Caco-2 (cell line): ENCODE data around the gene LRRFIP1. TPM values are rescaled to one million over a fixed set of nuclear protein-coding genes. Genes with fewer than 3 reads are reported as not detected.
A peak's percentile ranks its signal among the peaks of the same experiment; 100 is the strongest.

Experiments used
- BruUV-seq: library from RNA; stranded (reverse); fragments of 400-500 nt; replicated peaks from 2 replicates; lab custom pipeline; 2021; lab: Mats Ljungman, UMichigan
- CTCF ChIA-PET: fragments of 300-600 bp; sonication (Branson Sonifier 250); formaldehyde crosslinking; loops from one replicate; lab custom pipeline; 2022; ENCODE audit warnings: antibody characterized with exemption; lab: Charles Lee
- POLR2A ChIA-PET: fragments of 300-600 bp; sonication (Branson Sonifier 250); formaldehyde crosslinking; loops from one replicate; lab custom pipeline; 2022; ENCODE audit warnings: antibody characterized with exemption; lab: Charles Lee
- DNase-seq, 2 experiments: peaks; one replicate each; pipeline versions ENCODE4 v3.0.0 to v3.0.0-alpha.2; 2020 to 2022
- H3K27me3 ChIP-seq: replicated peaks from 2 replicates; pipeline ENCODE4 v1.6.0; 2011; ENCODE audit warnings: low read length; ENCODE audit not compliant: control insufficient read depth, insufficient read depth
- H3K36me3 ChIP-seq: 2 replicates; pipeline ENCODE4 v1.5.1; 2011; ENCODE audit warnings: low read length; ENCODE audit not compliant: control insufficient read depth, insufficient read depth
- H3K4me1 ChIP-seq: fragments of 250-450 bp; sonication (Bioruptor Pico); 2 replicates; pipeline ENCODE4 v1.5.1; 2020; ENCODE audit warnings: mild to moderate bottlenecking
- H3K4me3 ChIP-seq: 2 replicates; pipeline ENCODE4 v1.5.1; 2011; ENCODE audit warnings: low read depth, mild to moderate bottlenecking, control low read depth, low read length
- H3K9me3 ChIP-seq: fragments of 250-450 bp; sonication (Bioruptor Pico); 2 replicates; pipeline ENCODE4 v1.5.1; 2020; ENCODE audit warnings: mild to moderate bottlenecking, moderate library complexity
- H3K27ac Mint-ChIP-seq: one replicate; pipeline ENCODE4 v1.8.0; 2022; ENCODE audit warnings: mixed read lengths; ENCODE audit not compliant: unreplicated experiment
- H3K27me3 Mint-ChIP-seq: one replicate; pipeline ENCODE4 v1.8.0; 2022; ENCODE audit warnings: mixed read lengths; ENCODE audit not compliant: insufficient read depth, unreplicated experiment
- H3K36me3 Mint-ChIP-seq: one replicate; pipeline ENCODE4 v1.8.0; 2022; ENCODE audit warnings: mild to moderate bottlenecking, mixed read lengths; ENCODE audit not compliant: insufficient read depth, unreplicated experiment
- H3K4me1 Mint-ChIP-seq: one replicate; pipeline ENCODE4 v1.8.0; 2022; ENCODE audit warnings: low read depth, mixed read lengths; ENCODE audit not compliant: unreplicated experiment
- H3K4me3 Mint-ChIP-seq: one replicate; pipeline ENCODE4 v1.8.0; 2022; ENCODE audit warnings: mild to moderate bottlenecking, moderate library complexity, mixed read lengths; ENCODE audit not compliant: unreplicated experiment
- H3K9me3 Mint-ChIP-seq: one replicate; pipeline ENCODE4 v1.8.0; 2022; ENCODE audit warnings: mixed read lengths; ENCODE audit not compliant: unreplicated experiment
- intact Hi-C: fragments of 100-400 bp; cut with micrococcal nuclease; formaldehyde crosslinking; loops from one replicate; pipeline ENCODE4 v1.10.0; 2022; ENCODE audit not compliant: unreplicated experiment
- total RNA-seq: library from RNA; stranded (reverse); gene quantifications from 2 replicates; pipeline ENCODE4 v1.2.3, GENCODE V29; 2022
- TF ChIP-seq, protein P1 (sequence below), 2 experiments: fragments of 200-600 bp in 1 of 2; IDR thresholded peaks; 1 replicate in 1 of 2; 2 replicates in 1 of 2; pipeline versions ENCODE4 v1.5.1 to v1.8.0; 2011 to 2022; ENCODE audit warnings: antibody characterized with exemption in 1 of 2, control low read depth in 1 of 2, inconsistent platforms in 1 of 2, low read depth in 1 of 2, low read length in 1 of 2, mild to moderate bottlenecking in 1 of 2, moderate library complexity in 1 of 2; ENCODE audit not compliant: insufficient read depth in 1 of 2, severe bottlenecking in 1 of 2, unreplicated experiment in 1 of 2

LRRFIP1 gene
- total RNA-seq, 1 experiment from 2014 or later, result 37.1 TPM

DNA sequence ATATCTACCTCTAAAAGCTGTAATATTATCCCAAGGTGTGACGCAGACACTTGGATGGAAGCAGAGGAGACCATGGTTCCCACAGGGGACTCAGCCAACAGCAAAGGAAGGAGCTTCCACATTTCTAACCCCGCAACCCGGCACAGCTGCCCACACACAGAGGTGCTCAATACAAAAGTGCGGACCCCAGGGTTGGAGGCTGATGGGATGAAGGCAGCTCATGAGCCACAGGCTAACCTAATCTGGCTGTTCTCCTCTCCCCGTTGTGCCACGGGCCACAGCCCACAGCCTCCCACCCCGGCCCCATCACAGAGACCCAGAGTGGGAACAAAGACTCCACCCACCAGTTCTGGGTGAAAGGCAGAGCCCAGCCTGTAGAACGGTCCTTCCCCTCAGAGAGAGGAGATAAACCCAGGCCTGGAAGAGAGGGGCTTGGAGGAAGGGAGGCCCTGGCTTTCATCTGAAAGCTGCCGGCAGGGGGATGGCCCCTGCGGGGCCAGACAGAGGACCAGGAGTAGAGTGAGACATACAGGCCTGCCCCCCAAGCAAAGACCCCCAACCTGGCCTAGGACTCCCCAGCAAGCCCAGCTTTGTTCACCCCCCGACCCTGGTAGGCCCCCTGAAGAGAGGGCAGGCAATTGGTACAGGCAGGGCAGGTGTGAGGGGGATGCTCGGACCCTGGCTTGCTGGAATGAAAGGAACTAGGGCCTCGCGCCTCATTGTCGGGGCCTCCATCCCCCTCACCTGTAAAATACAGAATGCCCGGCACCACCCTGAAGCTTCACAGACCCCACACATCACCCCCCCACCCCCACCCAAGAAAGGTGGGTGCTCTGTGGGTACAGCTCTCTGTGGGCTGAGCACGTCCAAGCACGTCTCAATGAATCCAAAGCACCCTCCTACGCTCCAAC, 43.7 kb upstream of the LRRFIP1 start:
- no peaks in the 10 kb centered on the region for H3K27me3 Mint-ChIP-seq
- no peaks in the 10 kb centered on the region for H3K4me1 Mint-ChIP-seq
- BruUV-seq, result no TSS peak
- Histone ChIP-seq H3K4me1 (no peaks in the 10 kb centered on the region), H3K9me3 (no peaks in the 10 kb centered on the region), H3K36me3 (no peaks in the 10 kb centered on the region), H3K27me3 (no peaks in the 10 kb centered on the region), H3K4me3 (no peak overlapping the region)
- DNase-seq, result no peak
- TF ChIP-seq, protein P1, sequence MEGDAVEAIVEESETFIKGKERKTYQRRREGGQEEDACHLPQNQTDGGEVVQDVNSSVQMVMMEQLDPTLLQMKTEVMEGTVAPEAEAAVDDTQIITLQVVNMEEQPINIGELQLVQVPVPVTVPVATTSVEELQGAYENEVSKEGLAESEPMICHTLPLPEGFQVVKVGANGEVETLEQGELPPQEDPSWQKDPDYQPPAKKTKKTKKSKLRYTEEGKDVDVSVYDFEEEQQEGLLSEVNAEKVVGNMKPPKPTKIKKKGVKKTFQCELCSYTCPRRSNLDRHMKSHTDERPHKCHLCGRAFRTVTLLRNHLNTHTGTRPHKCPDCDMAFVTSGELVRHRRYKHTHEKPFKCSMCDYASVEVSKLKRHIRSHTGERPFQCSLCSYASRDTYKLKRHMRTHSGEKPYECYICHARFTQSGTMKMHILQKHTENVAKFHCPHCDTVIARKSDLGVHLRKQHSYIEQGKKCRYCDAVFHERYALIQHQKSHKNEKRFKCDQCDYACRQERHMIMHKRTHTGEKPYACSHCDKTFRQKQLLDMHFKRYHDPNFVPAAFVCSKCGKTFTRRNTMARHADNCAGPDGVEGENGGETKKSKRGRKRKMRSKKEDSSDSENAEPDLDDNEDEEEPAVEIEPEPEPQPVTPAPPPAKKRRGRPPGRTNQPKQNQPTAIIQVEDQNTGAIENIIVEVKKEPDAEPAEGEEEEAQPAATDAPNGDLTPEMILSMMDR (IDR thresholded peaks at IDR 0.05; ENCODE audit: insufficient read depth in 1 of 2, low read depth in 1 of 2, low read length in 1 of 2, severe bottlenecking in 1 of 2, unreplicated experiment in 1 of 2), result no peak
- no peak overlapping the region for H3K4me3 Mint-ChIP-seq
- H3K36me3 Mint-ChIP-seq, result peaks cover 26% of the 10 kb centered on the region
- intact Hi-C loops, result no loop called here
- CTCF ChIA-PET, result interaction anchor here (0.6 kb wide), 1 partner anchor 205 kb away, joined by 5 read pairs; no protein-coding TSS in a partner anchor
- POLR2A ChIA-PET, result no interaction called here
- no peaks in the 10 kb centered on the region for H3K9me3 Mint-ChIP-seq
- H3K27ac Mint-ChIP-seq, result no peak overlapping the region

DNA sequence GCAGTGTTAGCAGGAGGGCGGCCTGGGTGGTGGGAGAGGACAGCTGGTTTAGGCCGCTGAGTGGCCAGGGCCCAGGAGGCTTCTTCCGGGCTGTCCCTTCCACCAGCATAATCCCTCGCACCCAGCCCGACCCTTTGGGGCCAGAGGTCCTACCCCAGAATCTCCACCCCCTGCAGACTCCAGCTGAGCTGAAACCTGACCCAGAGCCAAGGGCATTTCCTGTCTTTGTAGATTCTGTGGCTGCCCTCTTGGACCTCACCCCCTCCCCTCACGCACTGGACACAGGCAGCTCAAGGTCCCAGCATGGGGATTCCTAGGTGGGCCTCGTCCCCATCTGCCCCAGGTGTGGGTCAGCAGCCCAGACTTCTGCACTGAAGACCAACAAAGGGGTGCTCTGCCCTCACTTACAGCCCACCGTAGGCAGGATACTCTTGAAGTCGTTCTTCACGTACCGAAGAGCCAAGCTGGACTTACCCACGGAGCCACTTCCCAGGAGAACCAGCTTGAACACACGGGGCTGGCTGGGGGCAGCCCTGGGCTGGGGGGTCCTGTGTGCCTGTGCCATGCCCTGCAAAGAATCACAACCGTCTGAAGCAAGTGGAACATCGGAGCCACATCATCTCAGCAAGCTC, 41.7 kb upstream of the LRRFIP1 start:
- H3K36me3 Mint-ChIP-seq, result peaks cover 26% of the 10 kb centered on the region
- Histone ChIP-seq H3K9me3 (no peaks in the 10 kb centered on the region), H3K4me1 (no peaks in the 10 kb centered on the region), H3K4me3 (no peak overlapping the region), H3K36me3 (no peaks in the 10 kb centered on the region), H3K27me3 (no peaks in the 10 kb centered on the region)
- BruUV-seq, result no TSS peak
- intact Hi-C loops, result no loop called here
- H3K4me3 Mint-ChIP-seq, result no peak overlapping the region
- CTCF ChIA-PET, result interaction anchor here (1.3 kb wide), 1 partner anchor 14 kb away, joined by 3 read pairs; no protein-coding TSS in a partner anchor
- H3K27ac Mint-ChIP-seq, result no peak overlapping the region
- TF ChIP-seq, protein P1 (IDR thresholded peaks at IDR 0.05; ENCODE audit: insufficient read depth in 1 of 2, low read depth in 1 of 2, low read length in 1 of 2, severe bottlenecking in 1 of 2, unreplicated experiment in 1 of 2), result no peak
- DNase-seq, result no peak
- no peaks in the 10 kb centered on the region for H3K27me3 Mint-ChIP-seq
- no peaks in the 10 kb centered on the region for H3K9me3 Mint-ChIP-seq
- POLR2A ChIA-PET, result no interaction called here
- no peaks in the 10 kb centered on the region for H3K4me1 Mint-ChIP-seq

DNA sequence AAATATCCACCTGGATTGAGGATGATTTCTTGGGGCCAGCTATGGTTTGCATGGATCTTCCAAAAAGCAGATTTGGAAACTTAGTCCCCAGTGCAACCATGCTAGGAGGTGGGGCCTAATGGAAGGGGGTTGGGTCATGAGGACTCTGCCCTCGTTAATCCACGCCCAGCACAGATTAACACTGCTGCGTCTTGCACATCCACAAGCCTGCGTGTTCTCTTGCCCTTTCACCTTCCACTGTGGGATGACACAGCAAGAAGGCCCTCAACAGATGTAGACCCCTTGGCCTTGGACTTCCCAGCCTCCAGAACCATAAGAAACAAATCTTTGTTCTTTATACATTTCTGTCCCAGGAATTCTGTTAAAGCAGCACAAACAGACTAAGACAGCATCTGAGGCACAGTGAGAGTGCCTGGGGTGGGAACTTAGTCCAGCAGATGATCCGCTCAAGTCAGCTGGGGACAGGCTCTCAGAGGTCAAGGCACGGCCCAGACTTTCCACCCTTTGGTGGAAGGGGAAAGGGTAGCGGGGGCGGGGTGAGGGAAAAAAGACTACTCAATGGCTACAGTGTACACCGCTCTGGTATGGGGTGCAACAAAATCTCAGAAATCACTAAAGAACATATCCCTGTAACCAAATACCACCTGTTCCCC, 39.2 kb upstream of the LRRFIP1 start:
- Mint-ChIP-seq H3K4me1 (no peaks in the 10 kb centered on the region), H3K36me3 (peaks cover 26% of the 10 kb centered on the region), H3K4me3 (peak overlapping the region; percentile 88), H3K9me3 (no peaks in the 10 kb centered on the region), H3K27me3 (no peaks in the 10 kb centered on the region), H3K27ac (no peak overlapping the region)
- CTCF ChIA-PET, result no interaction called here
- TF ChIP-seq, protein P1 (IDR thresholded peaks at IDR 0.05; ENCODE audit: insufficient read depth in 1 of 2, low read depth in 1 of 2, low read length in 1 of 2, severe bottlenecking in 1 of 2, unreplicated experiment in 1 of 2), result no peak
- Histone ChIP-seq H3K36me3 (no peaks in the 10 kb centered on the region), H3K4me1 (peaks cover 12% of the 10 kb centered on the region), H3K9me3 (no peaks in the 10 kb centered on the region), H3K4me3 (no peak overlapping the region), H3K27me3 (no peaks in the 10 kb centered on the region)
- intact Hi-C loops, result no loop called here
- no TSS peak for BruUV-seq
- POLR2A ChIA-PET, result no interaction called here
- DNase-seq, result no peak
